Measurements from ENCODE around the gene CADPS2. TPM values are rescaled to one million over a fixed set of nuclear protein-coding genes. Genes with fewer than 3 reads are reported as not detected.

CADPS2 gene
- total RNA-seq, 1 donor from 2014 or later, result 6.4 TPM

- no peak for DNase-seq (ENCODE audit: low read depth)
- Histone ChIP-seq H3K4me2 (ENCODE audit: low read length) (no peak overlapping the region), H2AFZ (ENCODE audit: low read depth, low read length) (no peak overlapping the region), H3K4me3 (ENCODE audit: insufficient read depth, low read depth, low read length) (no peak overlapping the region), H3K36me3 (ENCODE audit: insufficient read depth, low read length) (no peaks in the 10 kb centered on the region), H3K27ac (ENCODE audit: low read depth, low read length) (no peak overlapping the region), H3K79me2 (ENCODE audit: insufficient read depth, low read length) (no peaks in the 10 kb centered on the region), H3K9me3 (ENCODE audit: insufficient read depth, low read depth, low read length) (no peaks in the 10 kb centered on the region), H3K27me3 (ENCODE audit: insufficient read depth, low read length) (no peaks in the 10 kb centered on the region), H4K20me1 (ENCODE audit: insufficient read depth, low read length) (no peaks in the 10 kb centered on the region), H3K9ac (ENCODE audit: low read length) (no peak overlapping the region), H3K4me1 (ENCODE audit: insufficient read depth, low read length) (no peaks in the 10 kb centered on the region)
- FAIRE-seq, result no peak
- H3K4me1 Mint-ChIP-seq (ENCODE audit: low read depth, unreplicated experiment), result no peaks in the 10 kb centered on the region
- H3K27ac Mint-ChIP-seq (ENCODE audit: unreplicated experiment), result no peak overlapping the region
- no peaks in the 10 kb centered on the region for H3K27me3 Mint-ChIP-seq (ENCODE audit: low read depth, unreplicated experiment)
- no peaks in the 10 kb centered on the region for H3K9me3 Mint-ChIP-seq (ENCODE audit: unreplicated experiment)
- no peak overlapping the region for H3K4me3 Mint-ChIP-seq (ENCODE audit: unreplicated experiment)
- no peak for TF ChIP-seq CTCF (IDR thresholded peaks at IDR 0.05; ENCODE audit: insufficient read depth, low read depth, low read length)
- TF ChIP-seq EZH2 (IDR thresholded peaks at IDR 0.05; ENCODE audit: insufficient read depth, low read length), result no peak
- no peaks in the 10 kb centered on the region for H3K36me3 Mint-ChIP-seq (ENCODE audit: low read depth, unreplicated experiment)
Observed at GRCh38 chr7:122618585-122619189, 267.6 kb downstream of the CADPS2 start.

DNA sequence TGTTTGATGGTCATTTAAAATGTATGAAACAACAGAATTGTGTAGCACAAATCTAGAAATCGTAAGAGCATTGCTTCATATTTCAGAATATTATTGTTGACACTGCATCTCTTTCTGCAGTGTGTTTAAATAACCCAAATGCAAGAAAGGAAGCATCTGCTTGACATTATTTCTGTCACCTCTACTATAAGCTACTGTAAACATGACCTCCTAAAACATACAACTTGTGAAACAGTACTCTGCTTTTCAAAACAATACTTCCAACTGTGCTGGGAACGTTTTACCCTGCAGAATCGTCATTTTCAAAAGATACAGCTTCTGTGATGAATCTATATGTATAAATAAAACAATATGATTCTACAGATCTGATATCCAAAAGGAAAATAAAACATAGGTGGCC, 269.3 kb downstream of the CADPS2 start:
- Histone ChIP-seq H2AFZ (ENCODE audit: low read depth, low read length) (no peak overlapping the region), H3K79me2 (ENCODE audit: insufficient read depth, low read length) (no peaks in the 10 kb centered on the region), H3K9ac (ENCODE audit: low read length) (no peak overlapping the region), H3K4me1 (ENCODE audit: insufficient read depth, low read length) (no peaks in the 10 kb centered on the region), H3K36me3 (ENCODE audit: insufficient read depth, low read length) (no peaks in the 10 kb centered on the region), H3K27me3 (ENCODE audit: insufficient read depth, low read length) (no peaks in the 10 kb centered on the region), H3K4me2 (ENCODE audit: low read length) (no peak overlapping the region), H3K27ac (ENCODE audit: low read depth, low read length) (no peak overlapping the region), H3K9me3 (ENCODE audit: insufficient read depth, low read depth, low read length) (no peaks in the 10 kb centered on the region), H3K4me3 (ENCODE audit: insufficient read depth, low read depth, low read length) (no peak overlapping the region), H4K20me1 (ENCODE audit: insufficient read depth, low read length) (no peaks in the 10 kb centered on the region)
- Mint-ChIP-seq H3K4me3 (ENCODE audit: unreplicated experiment) (no peak overlapping the region), H3K9me3 (ENCODE audit: unreplicated experiment) (no peaks in the 10 kb centered on the region), H3K4me1 (ENCODE audit: low read depth, unreplicated experiment) (no peaks in the 10 kb centered on the region), H3K27ac (ENCODE audit: unreplicated experiment) (no peak overlapping the region), H3K27me3 (ENCODE audit: low read depth, unreplicated experiment) (no peaks in the 10 kb centered on the region), H3K36me3 (ENCODE audit: low read depth, unreplicated experiment) (no peaks in the 10 kb centered on the region)
- TF ChIP-seq EZH2 (IDR thresholded peaks at IDR 0.05; ENCODE audit: insufficient read depth, low read length) (no peak), CTCF (IDR thresholded peaks at IDR 0.05; ENCODE audit: insufficient read depth, low read depth, low read length) (no peak)
- FAIRE-seq (no peak), DNase-seq (ENCODE audit: low read depth) (no peak)

- Histone ChIP-seq H3K4me2 (ENCODE audit: low read length) (no peak overlapping the region), H2AFZ (ENCODE audit: low read depth, low read length) (no peak overlapping the region), H3K4me1 (ENCODE audit: insufficient read depth, low read length) (no peaks in the 10 kb centered on the region), H3K27ac (ENCODE audit: low read depth, low read length) (no peak overlapping the region), H4K20me1 (ENCODE audit: insufficient read depth, low read length) (no peaks in the 10 kb centered on the region), H3K79me2 (ENCODE audit: insufficient read depth, low read length) (no peaks in the 10 kb centered on the region), H3K4me3 (ENCODE audit: insufficient read depth, low read depth, low read length) (no peak overlapping the region), H3K9me3 (ENCODE audit: insufficient read depth, low read depth, low read length) (no peaks in the 10 kb centered on the region), H3K27me3 (ENCODE audit: insufficient read depth, low read length) (no peaks in the 10 kb centered on the region), H3K9ac (ENCODE audit: low read length) (no peak overlapping the region), H3K36me3 (ENCODE audit: insufficient read depth, low read length) (no peaks in the 10 kb centered on the region)
- no peak for TF ChIP-seq EZH2 (IDR thresholded peaks at IDR 0.05; ENCODE audit: insufficient read depth, low read length)
- TF ChIP-seq CTCF (IDR thresholded peaks at IDR 0.05; ENCODE audit: insufficient read depth, low read depth, low read length), result no peak
- Mint-ChIP-seq H3K4me1 (ENCODE audit: low read depth, unreplicated experiment) (no peaks in the 10 kb centered on the region), H3K9me3 (ENCODE audit: unreplicated experiment) (no peaks in the 10 kb centered on the region), H3K27ac (ENCODE audit: unreplicated experiment) (no peak overlapping the region), H3K4me3 (ENCODE audit: unreplicated experiment) (no peak overlapping the region), H3K36me3 (ENCODE audit: low read depth, unreplicated experiment) (no peaks in the 10 kb centered on the region), H3K27me3 (ENCODE audit: low read depth, unreplicated experiment) (no peaks in the 10 kb centered on the region)
- DNase-seq (ENCODE audit: low read depth) (no peak), FAIRE-seq (no peak)
Observed at GRCh38 chr7:122605929-122606328, 280.3 kb downstream of the CADPS2 start.
